Calu3 (cell line): ENCODE measurements around the gene KCNT1. TPM values are rescaled to one million over a fixed set of nuclear protein-coding genes. Genes with fewer than 3 reads are reported as not detected.

Experiments used
- BruUV-seq: library from RNA; stranded (reverse); fragments of 400-500 nt; replicated peaks from 2 replicates; lab custom pipeline; 2021; lab: Mats Ljungman, UMichigan
- CTCF ChIA-PET: fragments of 300-600 bp; sonication (Branson Sonifier 250); formaldehyde crosslinking; loops from one replicate; lab custom pipeline; 2022; ENCODE audit warnings: antibody characterized with exemption; lab: Charles Lee
- DNase-seq: peaks from one replicate; pipeline ENCODE4 v3.0.0; 2022
- H3K27ac Mint-ChIP-seq: one replicate; pipeline ENCODE4 v1.8.0; 2022; ENCODE audit warnings: mixed read lengths; ENCODE audit not compliant: unreplicated experiment
- H3K27me3 Mint-ChIP-seq: one replicate; pipeline ENCODE4 v1.8.0; 2022; ENCODE audit warnings: mixed read lengths; ENCODE audit not compliant: unreplicated experiment
- H3K36me3 Mint-ChIP-seq: one replicate; pipeline ENCODE4 v1.8.0; 2022; ENCODE audit warnings: mild to moderate bottlenecking, moderate library complexity, mixed read lengths; ENCODE audit not compliant: insufficient read depth, unreplicated experiment
- H3K4me1 Mint-ChIP-seq: one replicate; pipeline ENCODE4 v1.8.0; 2022; ENCODE audit warnings: mild to moderate bottlenecking, low read depth, mixed read lengths; ENCODE audit not compliant: unreplicated experiment
- H3K4me3 Mint-ChIP-seq: one replicate; pipeline ENCODE4 v1.8.0; 2022; ENCODE audit warnings: mild to moderate bottlenecking, low read depth, moderate library complexity, mixed read lengths; ENCODE audit not compliant: unreplicated experiment
- H3K9me3 Mint-ChIP-seq: one replicate; pipeline ENCODE4 v1.8.0; 2022; ENCODE audit warnings: low read depth, mixed read lengths; ENCODE audit not compliant: unreplicated experiment
- CTCF ChIP-seq: fragments of 200-600 bp; IDR thresholded peaks from one replicate; pipeline ENCODE4 v1.8.0; 2022; ENCODE audit warnings: antibody characterized with exemption; ENCODE audit not compliant: unreplicated experiment
- intact Hi-C: fragments of 100-400 bp; cut with micrococcal nuclease; formaldehyde crosslinking; loops from one replicate; pipeline ENCODE4 v1.10.0; 2022; ENCODE audit not compliant: unreplicated experiment
- total RNA-seq: library from RNA; stranded (reverse); gene quantifications from 2 replicates; pipeline ENCODE4 v1.2.3, GENCODE V29; 2022

KCNT1 gene
- total RNA-seq, 1 experiment from 2014 or later, result not detected

GRCh38 chr9:135748676-135749075, 46.7 kb downstream of the KCNT1 start:
- Mint-ChIP-seq H3K4me1 (no peaks in the 10 kb centered on the region), H3K27ac (no peak overlapping the region), H3K9me3 (no peaks in the 10 kb centered on the region), H3K4me3 (no peak overlapping the region), H3K36me3 (no peaks in the 10 kb centered on the region), H3K27me3 (peaks cover 69% of the 10 kb centered on the region)
- no peak for TF ChIP-seq CTCF
- BruUV-seq, result no TSS peak
- CTCF ChIA-PET, result no interaction called here
- no peak for DNase-seq
- intact Hi-C loops, result no loop called here

- Mint-ChIP-seq H3K9me3 (no peaks in the 10 kb centered on the region), H3K36me3 (no peaks in the 10 kb centered on the region), H3K27me3 (peaks cover 69% of the 10 kb centered on the region), H3K4me1 (no peaks in the 10 kb centered on the region), H3K4me3 (no peak overlapping the region), H3K27ac (no peak overlapping the region)
- no peak for TF ChIP-seq CTCF
- intact Hi-C loops, result no loop called here
- DNase-seq, result no peak
- BruUV-seq, result no TSS peak
- CTCF ChIA-PET, result interaction anchor here (0.6 kb wide), 1 partner anchor 9 kb away, joined by 4 read pairs; no protein-coding TSS in a partner anchor
Measured at GRCh38 chr9:135749171-135750045, 47.4 kb downstream of the KCNT1 start.

GRCh38 chr9:135750786-135751185, 48.8 kb downstream of the KCNT1 start:
- CTCF ChIA-PET, result no interaction called here
- no peak for TF ChIP-seq CTCF
- H3K27me3 Mint-ChIP-seq, result peaks cover 69% of the 10 kb centered on the region
- H3K9me3 Mint-ChIP-seq, result no peaks in the 10 kb centered on the region
- no peak overlapping the region for H3K27ac Mint-ChIP-seq
- intact Hi-C loops, result no loop called here
- no TSS peak for BruUV-seq
- no peak overlapping the region for H3K4me3 Mint-ChIP-seq
- H3K36me3 Mint-ChIP-seq, result no peaks in the 10 kb centered on the region
- no peaks in the 10 kb centered on the region for H3K4me1 Mint-ChIP-seq
- no peak for DNase-seq

- Mint-ChIP-seq H3K4me1 (no peaks in the 10 kb centered on the region), H3K27me3 (peaks cover 70% of the 10 kb centered on the region), H3K27ac (no peak overlapping the region), H3K36me3 (no peaks in the 10 kb centered on the region), H3K9me3 (no peaks in the 10 kb centered on the region), H3K4me3 (no peak overlapping the region)
- TF ChIP-seq CTCF, result no peak
- intact Hi-C loops, result no loop called here
- BruUV-seq, result no TSS peak
- no peak for DNase-seq
- CTCF ChIA-PET, result no interaction called here
Measured at GRCh38 chr9:135751501-135751900, 49.5 kb downstream of the KCNT1 start.
